Upper lobe of left lung (tissue), 6 donors: ENCODE data around the gene JAG2. TPM values are rescaled to one million over a fixed set of nuclear protein-coding genes. Genes with fewer than 3 reads are reported as not detected.
A peak's percentile ranks its signal among the peaks of the same experiment; 100 is the strongest.

Experiments
- ATAC-seq, 2 donors: fragments of 200-7000 bp; cut with Tn5 transposase; one replicate each; pipeline ENCODE4 v1.9.1; 2022; ENCODE audit warnings: mild to moderate bottlenecking in 2 of 2, moderate library complexity in 2 of 2; ENCODE audit not compliant: low FRiP score in 2 of 2
- DNase-seq, 2 donors: peaks; one replicate each; pipeline ENCODE4 v3.0.0-alpha.2; 2019 to 2020
- H3K27ac ChIP-seq, 4 donors: fragments of 200-600 bp; sonication (generic); one replicate each; pipeline ENCODE4 v1.5.1; 2016 to 2019
- H3K27me3 ChIP-seq, 4 donors: fragments of 200-600 bp; sonication (generic); one replicate each; pipeline ENCODE4 v1.5.1; 2017 to 2019
- H3K36me3 ChIP-seq, 4 donors: fragments of 200-600 bp; sonication (generic); one replicate each; pipeline ENCODE4 v1.5.1; 2016 to 2019
- H3K4me1 ChIP-seq, 4 donors: fragments of 200-600 bp; sonication (generic); one replicate each; pipeline ENCODE4 v1.5.1; 2018 to 2019
- H3K4me3 ChIP-seq, 4 donors: fragments of 200-600 bp; sonication (generic); one replicate each; pipeline ENCODE4 v1.5.1; 2017 to 2019; ENCODE audit warnings: mild to moderate bottlenecking in 2 of 4, moderate library complexity in 1 of 4
- H3K9me3 ChIP-seq, 4 donors: fragments of 200-600 bp; sonication (generic); one replicate each; pipeline ENCODE4 v1.5.1; 2018 to 2019
- EP300 ChIP-seq, 4 donors: sonication (generic); formaldehyde crosslinking; IDR thresholded peaks; one replicate each; pipeline ENCODE4 v1.5.1; 2017; ENCODE audit warnings: antibody characterized with exemption in 4 of 4, control low read depth in 2 of 4
- POLR2A ChIP-seq, 4 donors: fragments of 450-650 bp; IDR thresholded peaks; one replicate each; pipeline ENCODE4 v1.5.1; 2016 to 2017; ENCODE audit warnings: antibody characterized with exemption in 4 of 4, mild to moderate bottlenecking in 2 of 4
- POLR2AphosphoS5 ChIP-seq, 2 donors: sonication (generic); formaldehyde crosslinking; IDR thresholded peaks; one replicate each; pipeline ENCODE4 v1.5.1; 2017; ENCODE audit warnings: antibody characterized with exemption in 2 of 2
- WGBS, 2 donors: methylation state at CpG; one replicate each; pipeline ENCODE4 v1.1.5; 2017 to 2018; 5-methylcytosine and 5-hydroxymethylcytosine counted together
- total RNA-seq, 6 donors: library from RNA; depleted of rRNA in 4 of 6; stranded (reverse); fragments of >200 nt in 4 of 6; gene quantifications; one replicate each; pipeline versions ENCODE4 v1.1.0 to v1.2.1, GENCODE V29; 2016 to 2021
- TF ChIP-seq, protein P1 (sequence below), 6 experiments: fragments of 450-650 bp in 4 of 6; fragments of 200-600 bp in 2 of 6; sonication (generic) in 2 of 6; IDR thresholded peaks; one replicate each; pipeline ENCODE4 v1.5.1; 2016 to 2019; ENCODE audit warnings: antibody characterized with exemption in 6 of 6
- donor health status: DM: no; HTN: no; CAD: no; lungs with moderate emphysema.
- donor health status: DM: no; HTN: yes; CAD: no; lungs with severe emphysema.

JAG2 gene
- total RNA-seq, 6 donors from 2014 or later: 14.9 to 43.4 (median 23.8) TPM

DNA sequence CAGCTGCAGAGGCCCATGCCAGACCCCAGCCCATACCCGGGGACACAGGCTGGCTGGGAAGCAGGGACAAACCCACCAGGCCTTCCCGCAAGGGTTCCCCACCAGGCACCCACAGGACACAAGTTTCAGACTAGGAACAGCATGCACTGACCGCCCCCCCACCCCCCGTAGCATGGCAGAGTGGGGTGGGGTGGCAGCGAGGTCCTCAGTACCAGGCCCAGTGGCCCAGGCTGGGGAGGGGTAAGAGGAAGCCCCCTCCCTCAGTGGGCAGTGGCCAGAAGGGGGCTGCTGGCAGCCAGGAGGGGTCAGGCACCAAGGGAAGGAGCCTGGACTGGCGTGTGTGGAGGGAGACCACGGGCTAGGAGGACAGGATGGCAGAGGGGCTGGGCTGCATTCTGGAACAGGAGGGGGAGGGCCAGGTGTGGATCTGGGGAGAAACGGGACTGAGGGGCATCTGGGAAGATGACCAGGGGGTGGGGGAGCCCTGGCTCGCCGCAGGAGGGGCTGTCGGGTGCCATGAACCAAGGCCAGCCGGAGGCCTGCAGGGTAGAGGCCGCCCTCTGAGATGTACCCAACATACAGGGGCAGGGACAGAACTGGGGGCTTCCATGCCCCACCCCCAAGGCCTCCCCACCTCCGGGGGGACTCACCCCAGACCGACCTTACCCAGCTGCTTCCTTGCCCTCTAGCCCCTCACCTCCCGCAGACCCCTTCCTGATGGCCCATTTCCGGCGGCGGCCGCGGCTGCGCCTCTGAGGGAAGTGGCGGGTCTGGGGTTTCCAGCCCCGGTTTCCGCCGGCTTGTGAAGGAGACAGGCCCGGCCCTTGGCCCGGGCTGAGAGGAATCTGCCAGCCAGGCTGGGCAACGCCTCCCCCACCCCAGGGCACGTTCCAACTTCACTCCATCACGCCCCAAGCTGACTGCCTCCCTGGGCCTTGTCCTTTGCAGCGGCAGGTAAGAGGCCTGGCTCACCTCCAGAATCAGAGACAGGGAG lies 5.6 kb upstream of the JAG2 start:
- WGBS, 2 donors: 50 to 70% methylated on average over 29 to 31 of the region's 32 CpGs
- Histone ChIP-seq H3K27me3 (no peaks in the 10 kb centered on the region), H3K4me3 (no peak overlapping the region), H3K4me1 (peaks cover 31 to 54% (median 41%) of the 10 kb centered on the region in 4 donors), H3K9me3 (no peaks in the 10 kb centered on the region), H3K36me3 (no peaks in the 10 kb centered on the region), H3K27ac (peak overlapping the region; percentile 31 to 71 (median 54))
- DNase-seq (peak in 1 of 2 donors; percentile 89), ATAC-seq (no peak)
- TF ChIP-seq POLR2A (IDR thresholded peaks at IDR 0.05) (no peak), EP300 (IDR thresholded peaks at IDR 0.05) (no peak), POLR2AphosphoS5 (IDR thresholded peaks at IDR 0.05) (no peak)
- TF ChIP-seq, protein P1, sequence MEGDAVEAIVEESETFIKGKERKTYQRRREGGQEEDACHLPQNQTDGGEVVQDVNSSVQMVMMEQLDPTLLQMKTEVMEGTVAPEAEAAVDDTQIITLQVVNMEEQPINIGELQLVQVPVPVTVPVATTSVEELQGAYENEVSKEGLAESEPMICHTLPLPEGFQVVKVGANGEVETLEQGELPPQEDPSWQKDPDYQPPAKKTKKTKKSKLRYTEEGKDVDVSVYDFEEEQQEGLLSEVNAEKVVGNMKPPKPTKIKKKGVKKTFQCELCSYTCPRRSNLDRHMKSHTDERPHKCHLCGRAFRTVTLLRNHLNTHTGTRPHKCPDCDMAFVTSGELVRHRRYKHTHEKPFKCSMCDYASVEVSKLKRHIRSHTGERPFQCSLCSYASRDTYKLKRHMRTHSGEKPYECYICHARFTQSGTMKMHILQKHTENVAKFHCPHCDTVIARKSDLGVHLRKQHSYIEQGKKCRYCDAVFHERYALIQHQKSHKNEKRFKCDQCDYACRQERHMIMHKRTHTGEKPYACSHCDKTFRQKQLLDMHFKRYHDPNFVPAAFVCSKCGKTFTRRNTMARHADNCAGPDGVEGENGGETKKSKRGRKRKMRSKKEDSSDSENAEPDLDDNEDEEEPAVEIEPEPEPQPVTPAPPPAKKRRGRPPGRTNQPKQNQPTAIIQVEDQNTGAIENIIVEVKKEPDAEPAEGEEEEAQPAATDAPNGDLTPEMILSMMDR (IDR thresholded peaks at IDR 0.05): no peak

DNA sequence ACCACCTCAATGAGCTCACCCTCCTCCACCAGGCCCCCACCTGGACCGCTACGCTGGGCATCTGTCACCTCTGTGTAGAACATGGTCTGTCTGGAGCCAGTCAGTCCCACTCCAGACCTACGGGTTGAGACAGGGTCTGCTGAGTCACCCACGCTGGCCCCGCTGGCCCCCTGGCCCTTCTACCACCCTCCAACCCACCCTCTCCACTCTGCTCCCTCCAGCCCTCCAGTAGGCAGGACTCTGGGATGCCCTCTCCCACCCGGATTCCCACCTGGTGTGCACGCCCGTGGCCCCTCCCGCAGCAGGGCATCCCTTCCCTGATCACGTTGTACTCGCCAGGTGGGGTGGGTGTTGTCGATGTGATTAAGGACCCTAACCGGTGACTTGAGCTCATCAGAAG lies 4.6 kb upstream of the JAG2 start:
- H3K4me3 ChIP-seq: no peak overlapping the region
- H3K4me1 ChIP-seq: peaks cover 34 to 58% (median 45%) of the 10 kb centered on the region in 4 donors
- H3K27me3 ChIP-seq: no peaks in the 10 kb centered on the region
- DNase-seq (peak in 1 of 2 donors; percentile 69), ATAC-seq (no peak)
- no peaks in the 10 kb centered on the region for H3K9me3 ChIP-seq
- TF ChIP-seq EP300 (IDR thresholded peaks at IDR 0.05): no peak
- TF ChIP-seq POLR2AphosphoS5 (IDR thresholded peaks at IDR 0.05): no peak
- TF ChIP-seq, protein P1 (IDR thresholded peaks at IDR 0.05): no peak
- TF ChIP-seq POLR2A (IDR thresholded peaks at IDR 0.05): no peak
- H3K36me3 ChIP-seq: no peaks in the 10 kb centered on the region
- 91 to 96% methylated on average over 13 of the region's 13 CpGs for WGBS, 2 donors
- no peak overlapping the region for H3K27ac ChIP-seq

DNA sequence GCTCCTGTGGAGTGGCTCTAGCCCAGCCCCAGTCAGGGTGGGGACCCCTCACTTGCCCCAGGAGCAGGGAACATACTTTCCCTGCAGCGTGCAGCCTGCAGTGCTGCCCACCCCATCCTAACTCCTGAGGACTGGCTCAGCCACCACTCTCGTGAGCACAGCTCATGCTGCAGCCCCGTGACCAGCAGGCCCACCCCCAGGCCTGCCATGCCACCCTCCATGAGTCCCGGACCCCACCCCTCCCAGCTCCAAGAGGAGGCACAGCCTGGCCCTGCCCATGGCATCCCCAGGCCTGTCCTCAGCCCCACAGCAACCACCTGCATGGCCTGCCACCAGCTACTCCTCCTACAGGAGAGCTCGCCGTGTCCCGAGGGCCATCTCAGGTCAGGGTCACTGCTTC lies 3.9 kb upstream of the JAG2 start:
- peaks cover 0 to 5% (median 2%) of the 10 kb centered on the region in 4 donors for H3K27me3 ChIP-seq
- H3K36me3 ChIP-seq: no peaks in the 10 kb centered on the region
- ATAC-seq (no peak), DNase-seq (peak in 1 of 2 donors; percentile 67)
- no peak for TF ChIP-seq EP300 (IDR thresholded peaks at IDR 0.05)
- no peak for TF ChIP-seq POLR2AphosphoS5 (IDR thresholded peaks at IDR 0.05)
- TF ChIP-seq, protein P1 (IDR thresholded peaks at IDR 0.05): no peak
- no peak for TF ChIP-seq POLR2A (IDR thresholded peaks at IDR 0.05)
- 75 to 81% methylated on average over 7 of the region's 7 CpGs for WGBS, 2 donors
- H3K4me1 ChIP-seq: peaks cover 34 to 63% (median 51%) of the 10 kb centered on the region in 4 donors
- no peak overlapping the region for H3K4me3 ChIP-seq
- no peak overlapping the region for H3K27ac ChIP-seq
- no peaks in the 10 kb centered on the region for H3K9me3 ChIP-seq

DNA sequence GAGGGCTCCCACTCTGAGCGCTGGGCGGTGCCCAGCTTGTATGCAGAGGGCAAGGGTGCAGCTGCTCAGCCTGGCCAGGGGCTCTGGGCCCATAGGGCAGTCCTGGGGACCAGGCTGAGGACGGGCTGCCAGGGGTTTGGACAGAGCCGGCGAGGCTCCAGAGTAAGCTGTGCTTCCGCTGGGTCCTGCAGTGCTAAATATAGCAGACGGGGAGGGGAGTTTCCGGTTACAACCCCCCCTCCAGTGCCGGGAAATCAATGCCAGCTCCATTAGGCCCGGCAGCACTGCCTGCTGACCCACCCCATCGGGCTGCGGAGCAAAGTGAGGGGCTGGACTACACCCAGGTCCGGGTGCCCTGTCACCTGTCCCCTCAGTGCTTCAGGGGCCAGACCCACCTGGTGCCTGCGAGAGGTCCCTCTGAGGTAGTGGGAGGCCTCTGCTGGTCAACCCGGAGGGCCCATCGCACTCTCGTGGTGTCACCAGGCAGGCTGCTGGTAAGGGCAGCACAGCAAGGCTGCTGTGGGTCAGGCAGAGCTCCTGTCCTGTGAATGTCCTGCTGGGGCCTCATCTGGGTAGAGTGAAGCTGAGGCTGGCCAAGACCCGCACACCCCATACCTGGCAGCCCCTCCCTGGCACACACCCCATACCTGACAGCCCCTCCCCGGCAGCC lies 2.6 kb upstream of the JAG2 start:
- peaks cover 38 to 72% (median 56%) of the 10 kb centered on the region in 4 donors for H3K4me1 ChIP-seq
- WGBS, 2 donors: 17% methylated on average over 14 of the region's 19 CpGs; no CpG with 5 or more reads in 1 of the 2 donors
- ATAC-seq: peak in 1 of 2 donors; percentile 5

More for the DNA sequence above, 2.6 kb upstream of the JAG2 start:
- peak in 1 of 2 donors; percentile 69 for DNase-seq
- no peak overlapping the region for H3K4me3 ChIP-seq
- no peaks in the 10 kb centered on the region for H3K9me3 ChIP-seq
- no peaks in the 10 kb centered on the region for H3K36me3 ChIP-seq
- peak overlapping the region; percentile 43 to 76 (median 66) for H3K27ac ChIP-seq
- TF ChIP-seq POLR2AphosphoS5 (IDR thresholded peaks at IDR 0.05): peak; percentile 12 to 30
- TF ChIP-seq EP300 (IDR thresholded peaks at IDR 0.05): no peak
- peaks cover 0 to 11% (median 3%) of the 10 kb centered on the region in 4 donors for H3K27me3 ChIP-seq
